GM12865 (cell line): ENCODE data around the gene PHLDB3.

Source experiments
- DNase-seq: peaks from one replicate; pipeline ENCODE4 v3.0.0; 2010; ENCODE audit warnings: low read depth
- H3K4me3 ChIP-seq: 2 replicates; pipeline ENCODE4 v1.5.1; 2011; ENCODE audit warnings: mild to moderate bottlenecking, low read depth, low read length, control low read depth
- TF ChIP-seq, protein P1 (sequence below): IDR thresholded peaks from 2 replicates; pipeline ENCODE4 v1.5.1; 2011; ENCODE audit warnings: low read length, control low read depth, low read depth, inconsistent platforms; ENCODE audit not compliant: insufficient read depth; ENCODE audit errors: missing control alignments

Gene PHLDB3

DNA sequence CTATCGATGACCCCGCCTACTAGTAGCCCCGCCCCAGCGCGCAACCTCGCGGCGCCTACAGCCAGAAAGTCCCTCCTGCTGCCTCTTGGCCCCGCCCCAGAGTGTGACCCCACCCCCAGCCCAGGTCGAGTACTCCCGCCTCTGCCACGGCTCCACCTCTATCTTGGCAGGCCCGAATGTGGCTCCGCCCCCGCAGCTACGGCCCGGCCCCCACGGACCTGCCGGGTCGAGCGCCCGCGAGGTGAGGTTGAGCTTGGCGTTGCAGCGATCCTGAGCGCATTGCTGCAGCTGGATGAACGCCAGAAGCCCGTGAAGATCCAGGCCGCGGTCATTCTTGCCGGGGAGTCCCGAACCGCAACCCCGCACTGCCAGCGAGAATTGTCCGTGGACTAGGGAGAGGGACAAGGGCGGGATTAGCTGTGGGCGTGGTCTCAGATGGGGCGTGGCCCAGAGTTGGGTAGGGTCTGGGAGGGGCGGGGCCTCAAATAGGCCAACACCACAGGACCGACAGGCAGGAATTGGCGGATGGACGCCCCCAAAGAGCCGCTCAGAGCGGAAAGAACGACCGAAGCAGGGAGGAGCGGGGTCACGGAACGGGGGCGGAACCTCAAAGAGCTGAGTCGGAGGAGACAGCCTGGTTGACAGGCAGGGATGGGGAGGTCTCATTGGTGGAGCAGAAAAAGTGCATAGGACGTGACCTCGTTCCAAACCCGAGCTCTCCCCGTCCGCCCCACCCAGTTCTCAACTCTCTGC lies 41.0 kb downstream of the PHLDB3 start:
- peak overlapping the region; percentile 73 for H3K4me3 ChIP-seq
- peak; percentile 97 for DNase-seq
- TF ChIP-seq, protein P1, sequence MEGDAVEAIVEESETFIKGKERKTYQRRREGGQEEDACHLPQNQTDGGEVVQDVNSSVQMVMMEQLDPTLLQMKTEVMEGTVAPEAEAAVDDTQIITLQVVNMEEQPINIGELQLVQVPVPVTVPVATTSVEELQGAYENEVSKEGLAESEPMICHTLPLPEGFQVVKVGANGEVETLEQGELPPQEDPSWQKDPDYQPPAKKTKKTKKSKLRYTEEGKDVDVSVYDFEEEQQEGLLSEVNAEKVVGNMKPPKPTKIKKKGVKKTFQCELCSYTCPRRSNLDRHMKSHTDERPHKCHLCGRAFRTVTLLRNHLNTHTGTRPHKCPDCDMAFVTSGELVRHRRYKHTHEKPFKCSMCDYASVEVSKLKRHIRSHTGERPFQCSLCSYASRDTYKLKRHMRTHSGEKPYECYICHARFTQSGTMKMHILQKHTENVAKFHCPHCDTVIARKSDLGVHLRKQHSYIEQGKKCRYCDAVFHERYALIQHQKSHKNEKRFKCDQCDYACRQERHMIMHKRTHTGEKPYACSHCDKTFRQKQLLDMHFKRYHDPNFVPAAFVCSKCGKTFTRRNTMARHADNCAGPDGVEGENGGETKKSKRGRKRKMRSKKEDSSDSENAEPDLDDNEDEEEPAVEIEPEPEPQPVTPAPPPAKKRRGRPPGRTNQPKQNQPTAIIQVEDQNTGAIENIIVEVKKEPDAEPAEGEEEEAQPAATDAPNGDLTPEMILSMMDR, result no peak

DNA sequence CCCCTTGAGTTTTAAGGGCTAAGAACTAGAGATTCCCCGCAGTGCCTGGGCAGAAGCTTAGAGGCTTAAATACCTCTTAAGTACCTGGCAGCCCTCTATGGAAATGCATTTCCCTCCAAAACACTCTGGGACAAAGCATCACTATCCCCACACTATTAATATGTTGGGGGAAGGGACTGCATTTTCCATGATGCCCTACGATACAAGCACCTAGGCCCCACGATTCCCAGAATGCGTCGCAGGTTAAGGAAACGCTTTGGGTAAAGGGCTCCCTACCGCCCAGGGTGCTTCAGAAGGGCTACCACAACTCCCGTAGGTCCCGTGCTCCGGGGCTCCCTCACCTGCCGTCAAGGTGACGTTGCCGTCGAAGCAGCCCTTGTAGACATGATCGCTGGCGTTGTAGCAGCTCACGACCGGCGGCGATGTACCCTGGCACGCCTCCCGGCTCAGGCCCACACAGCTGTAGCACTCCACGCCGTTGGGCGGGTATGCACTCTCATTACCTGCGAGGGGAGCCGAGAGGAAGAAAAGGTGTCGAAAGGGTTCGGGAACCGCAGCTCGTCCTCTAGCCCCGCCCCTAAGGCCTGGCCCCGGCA lies 41.7 kb downstream of the PHLDB3 start:
- DNase-seq, result no peak
- TF ChIP-seq, protein P1, result no peak
- H3K4me3 ChIP-seq, result peak overlapping the region; percentile 25

DNA sequence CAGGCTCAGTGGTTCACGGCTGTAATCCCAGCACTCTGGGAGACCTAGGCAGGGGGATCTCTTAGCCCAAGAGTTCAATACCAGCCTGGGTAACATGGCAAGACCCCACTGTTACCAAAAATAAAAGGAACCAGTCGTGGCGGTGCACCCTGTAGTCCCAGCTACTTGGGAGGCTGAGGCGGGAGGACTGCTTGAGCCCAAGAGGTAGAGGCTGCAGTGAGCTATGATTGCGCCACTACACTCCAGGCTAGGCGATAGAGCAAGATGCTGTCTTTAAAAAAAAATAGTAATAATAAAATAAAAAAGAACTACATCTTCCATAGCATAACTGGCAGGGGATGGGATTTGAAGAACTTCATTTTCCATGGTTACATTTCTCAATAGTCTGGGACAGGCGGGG lies 42.2 kb downstream of the PHLDB3 start:
- H3K4me3 ChIP-seq, result no peak overlapping the region
- DNase-seq, result no peak
- TF ChIP-seq, protein P1, result no peak

DNA sequence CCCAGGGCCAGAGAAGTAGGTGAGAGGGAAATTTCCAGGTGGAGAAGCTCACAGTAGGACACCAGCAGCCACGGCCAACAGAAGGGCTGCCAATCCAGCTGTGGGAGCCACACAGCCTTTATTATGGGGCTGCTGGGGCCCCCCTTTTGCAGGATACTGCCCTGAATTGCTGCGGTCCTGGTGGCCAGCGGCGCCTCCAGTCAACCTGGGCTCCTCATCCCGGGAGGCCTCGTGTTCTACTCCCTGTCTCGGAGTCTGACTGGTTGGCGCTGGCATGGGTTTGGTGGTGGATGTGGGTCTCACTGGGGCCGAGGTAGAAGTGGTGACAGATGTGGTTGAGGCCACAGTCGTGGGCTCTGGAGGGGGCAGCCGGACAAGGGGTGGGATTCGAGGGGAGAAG lies 43.2 kb downstream of the PHLDB3 start:
- no peak overlapping the region for H3K4me3 ChIP-seq
- DNase-seq, result no peak
- TF ChIP-seq, protein P1, result no peak

DNA sequence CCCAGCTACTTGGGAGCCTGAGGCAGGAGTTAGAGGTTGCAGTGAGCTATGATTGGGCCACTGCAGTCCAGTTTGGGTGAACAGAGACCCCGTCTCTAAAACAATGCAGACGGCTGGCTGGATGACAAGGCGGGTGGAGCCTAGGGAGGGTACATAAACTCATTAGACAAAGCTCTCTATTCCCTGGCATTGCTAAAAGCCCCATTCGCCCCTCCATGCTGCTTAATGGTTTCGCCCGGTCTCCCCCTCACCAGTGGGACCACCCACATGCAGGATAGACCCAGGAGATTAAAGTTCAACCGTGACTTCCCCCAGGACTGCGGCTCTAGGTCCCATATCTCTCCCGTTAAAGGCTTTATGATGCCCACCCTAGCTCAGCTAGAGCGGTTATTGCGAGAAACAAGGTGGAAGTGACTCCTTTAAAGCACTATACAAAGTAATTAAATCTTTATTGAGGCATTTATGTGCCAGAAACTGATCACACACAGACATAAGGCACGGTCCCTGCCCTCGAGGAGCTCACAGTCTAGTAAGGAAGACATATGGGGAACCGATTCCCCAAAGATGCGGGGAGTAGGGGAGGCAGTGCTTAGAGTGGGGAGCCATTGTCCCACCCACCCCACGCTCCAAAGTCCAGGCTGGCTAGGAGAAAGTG lies 44.1 kb downstream of the PHLDB3 start:
- no peak overlapping the region for H3K4me3 ChIP-seq
- DNase-seq, result no peak
- TF ChIP-seq, protein P1, result no peak

DNA sequence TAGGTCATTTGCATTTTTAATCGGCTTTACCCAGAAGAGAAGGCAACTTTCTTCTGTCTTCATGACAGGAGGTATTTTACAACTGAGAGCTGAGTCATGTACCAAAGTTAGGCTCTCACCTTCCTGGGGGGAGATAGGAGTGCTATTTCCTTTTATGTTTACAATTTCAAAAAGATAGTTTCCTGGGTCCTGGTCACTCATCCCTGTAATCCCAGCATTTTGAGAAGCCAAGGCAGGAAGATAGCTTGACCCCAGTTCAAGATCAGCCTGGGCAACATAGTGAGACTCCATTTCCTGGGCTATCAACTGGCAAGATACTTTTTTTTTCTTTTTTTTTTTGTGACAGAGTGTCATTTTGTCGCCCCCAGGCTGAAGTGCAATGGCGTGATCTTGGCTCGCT lies 46.7 kb downstream of the PHLDB3 start:
- H3K4me3 ChIP-seq, result no peak overlapping the region
- no peak for DNase-seq
- TF ChIP-seq, protein P1, result no peak
